ENCODE measurements around the gene THBS2.
A peak's percentile ranks its signal among the peaks of the same experiment; 100 is the strongest.

The THBS2 gene

GRCh38 chr6:169229615-169230321, 23.9 kb downstream of the THBS2 start:
- no peak for DNase-seq

GRCh38 chr6:169227116-169227515, 26.5 kb downstream of the THBS2 start:
- no peak for DNase-seq

- DNase-seq, result no peak
Observed at GRCh38 chr6:169225887-169226286, 27.8 kb downstream of the THBS2 start.

- no peak for DNase-seq
Observed at GRCh38 chr6:169225131-169225576, 28.5 kb downstream of the THBS2 start.

DNA sequence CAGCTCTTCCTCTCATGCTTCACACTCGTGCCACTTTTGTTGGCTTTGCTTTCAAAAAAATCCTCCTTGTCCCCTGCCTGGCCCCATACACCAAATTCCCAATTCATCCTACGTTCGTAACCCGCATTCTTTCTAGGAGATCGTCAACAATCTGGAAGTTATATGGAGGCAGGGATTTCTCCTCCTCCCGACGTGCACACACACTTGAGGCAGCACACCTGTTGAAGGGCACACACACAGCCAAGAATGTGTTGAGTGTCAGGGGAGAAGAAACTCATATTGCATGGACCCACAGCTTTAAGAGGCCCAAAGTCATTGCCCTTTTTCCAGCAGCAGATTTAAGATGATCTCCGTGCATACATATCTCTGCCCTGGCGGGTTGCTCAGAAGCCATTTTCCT, 28.9 kb downstream of the THBS2 start:
- no peak for DNase-seq

GRCh38 chr6:169224185-169224695, 29.4 kb downstream of the THBS2 start:
- DNase-seq, result no peak

DNA sequence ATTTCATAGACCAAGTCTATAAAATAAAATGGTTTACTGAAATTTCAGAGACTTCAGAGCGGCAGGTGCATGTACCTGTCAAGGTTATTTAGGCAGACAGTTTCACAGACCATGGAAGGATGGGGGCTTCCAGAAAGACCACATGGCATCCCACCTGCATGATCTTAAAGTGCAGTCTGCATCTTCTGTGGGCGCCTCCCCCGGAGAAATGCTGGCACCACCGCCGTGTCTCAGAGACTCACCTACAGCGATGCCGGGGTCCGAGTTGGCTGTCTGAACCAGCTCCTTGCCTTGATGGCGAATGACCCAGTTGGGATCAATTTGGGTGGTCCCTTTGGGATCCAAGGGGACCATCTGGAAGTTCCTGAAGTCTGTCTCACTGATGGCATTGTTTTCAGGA, 30.6 kb downstream of the THBS2 start:
- DNase-seq, result no peak

DNA sequence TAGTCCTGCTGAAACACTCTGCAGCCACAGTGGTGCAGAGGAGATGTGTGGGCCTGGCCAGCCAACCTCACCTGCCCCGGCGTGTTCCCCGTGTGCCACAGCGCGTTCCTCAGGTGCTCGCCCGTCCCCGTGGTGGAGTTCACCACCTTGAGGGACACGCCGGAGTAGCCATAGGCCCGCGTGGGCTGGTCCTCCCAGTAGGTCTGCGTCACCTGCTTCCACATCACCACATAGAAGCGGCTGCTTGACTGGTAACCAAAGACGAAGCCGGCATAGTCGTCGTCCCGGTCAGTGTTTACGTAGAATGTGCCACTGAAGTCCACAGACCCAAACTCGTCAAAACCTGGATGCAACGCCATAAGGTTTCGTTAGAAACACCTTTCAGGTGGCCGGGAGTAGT, 31.5 kb downstream of the THBS2 start:
- DNase-seq, result no peak

- no peak for DNase-seq
Observed at GRCh38 chr6:169221264-169221663, 32.4 kb downstream of the THBS2 start.

DNA sequence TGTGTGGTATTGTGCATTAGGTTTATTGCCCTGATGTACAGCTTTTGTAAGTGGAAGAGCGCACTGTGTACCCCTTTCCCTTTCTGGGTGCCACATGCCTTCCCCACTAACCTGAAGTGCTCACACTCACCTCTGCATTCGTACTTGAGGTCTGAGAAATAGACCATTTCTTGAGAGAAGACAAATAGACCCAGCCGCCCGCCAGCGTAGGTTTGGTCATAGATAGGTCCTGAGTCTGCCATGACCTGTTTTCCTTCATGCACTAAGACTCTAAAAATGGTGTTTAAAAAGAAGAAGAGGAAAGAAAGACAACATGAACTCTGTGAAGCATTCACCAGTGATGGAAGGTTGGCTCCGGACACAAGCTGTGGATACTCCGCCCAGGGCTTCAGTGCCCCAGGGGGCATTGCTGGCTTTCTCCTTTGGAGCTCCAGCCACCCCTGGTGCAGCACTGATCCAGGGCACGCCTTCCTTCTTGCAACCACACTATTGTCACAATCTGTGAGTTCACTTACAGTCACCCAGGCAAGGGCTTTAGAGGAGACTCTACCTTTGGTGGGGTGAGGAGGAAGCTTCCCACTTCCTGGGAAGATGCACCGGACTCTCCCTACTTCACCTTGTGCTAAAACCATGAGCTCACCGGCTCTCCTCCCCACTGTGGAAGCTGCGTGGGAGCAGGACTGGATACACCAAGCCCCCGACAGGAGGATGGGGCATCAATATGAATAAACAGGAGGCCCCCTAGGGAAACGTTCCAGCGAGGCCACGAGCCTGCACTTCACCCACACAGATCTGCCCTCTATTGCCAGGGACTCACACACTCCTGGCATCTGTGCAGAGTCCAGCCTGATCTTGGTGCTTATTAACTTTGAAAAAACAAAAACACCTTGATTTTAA, 33.3 kb downstream of the THBS2 start:
- no peak for DNase-seq

DNA sequence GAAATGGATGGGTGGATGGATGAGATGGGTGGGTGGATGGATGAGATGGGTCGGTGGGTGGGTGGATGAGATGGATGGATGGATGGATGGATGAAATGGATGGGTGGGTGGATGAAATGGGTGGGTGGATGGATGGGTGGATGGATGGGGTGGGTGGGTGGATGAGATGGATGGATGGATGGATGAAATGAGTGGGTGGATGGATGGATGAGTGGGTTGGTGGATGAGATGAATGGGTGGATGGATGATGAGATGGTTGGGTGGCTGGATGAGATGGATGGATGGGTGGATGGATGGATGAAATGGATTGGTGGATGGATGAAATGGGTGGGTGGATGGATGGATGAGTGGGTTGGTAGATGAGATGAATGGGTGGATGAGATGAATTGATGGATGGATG, 35.7 kb downstream of the THBS2 start:
- no peak for DNase-seq

DNA sequence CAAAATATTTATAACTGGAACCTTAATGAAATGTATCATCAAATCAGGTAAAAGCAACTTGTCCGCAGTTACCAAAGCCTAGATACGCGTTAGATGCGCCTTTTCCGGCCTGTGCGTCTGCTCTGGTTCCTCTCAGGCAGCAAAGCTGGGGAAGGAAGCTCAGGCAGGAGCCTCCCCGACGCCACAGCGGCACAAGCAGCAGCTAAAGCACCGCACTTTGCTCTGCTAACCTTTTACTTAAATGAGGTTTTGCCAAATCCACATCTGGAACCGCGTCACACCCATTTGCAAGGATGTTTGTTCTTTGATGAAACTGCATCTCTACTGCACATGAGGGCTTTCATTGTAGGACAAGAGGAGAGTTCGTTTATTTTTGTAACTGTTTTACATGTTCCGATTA, 36.8 kb downstream of the THBS2 start:
- DNase-seq, result no peak

DNA sequence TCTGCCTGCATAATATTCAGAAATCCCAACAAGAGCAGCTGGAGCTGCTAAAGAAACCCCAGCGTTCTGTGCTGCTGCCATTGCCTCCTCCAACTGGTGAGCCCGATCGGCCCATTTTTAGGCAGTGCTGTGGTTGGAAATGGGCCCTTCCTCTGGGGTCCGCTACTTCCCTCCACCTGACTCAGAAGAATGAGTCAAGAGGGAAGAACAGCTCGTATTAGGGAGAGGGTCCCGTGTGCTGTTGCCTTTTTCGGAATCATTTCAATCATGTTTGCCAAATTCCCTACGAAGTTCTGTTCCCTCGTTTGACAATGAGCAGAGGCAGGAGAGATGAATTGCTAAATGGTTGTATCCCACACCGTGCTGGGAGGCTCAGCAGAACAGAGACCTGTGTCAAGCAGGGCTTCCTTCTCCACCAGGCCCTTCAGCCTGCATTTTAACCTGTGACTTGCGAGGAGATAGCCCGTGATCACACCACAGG, 38.4 kb downstream of the THBS2 start:
- DNase-seq, result no peak

DNA sequence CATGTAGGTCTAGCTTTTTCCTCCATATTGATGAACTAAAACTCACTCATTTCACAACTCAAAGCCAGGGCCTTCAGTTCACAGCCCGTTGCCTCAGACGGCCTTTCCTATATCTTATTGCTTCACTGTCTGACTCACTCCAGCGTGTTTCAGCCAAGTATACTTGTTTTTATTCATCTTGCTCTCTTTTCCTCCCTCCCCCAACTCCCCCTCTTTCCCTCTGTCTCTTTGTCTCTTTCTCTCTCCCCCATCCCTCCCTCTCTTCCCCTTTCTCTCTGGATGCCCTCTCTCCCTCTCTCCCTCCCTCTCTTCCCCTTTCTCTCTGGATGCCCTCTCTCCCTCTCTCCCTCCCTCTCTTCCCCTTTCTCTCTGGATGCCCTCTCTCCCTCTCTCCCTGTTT, 38.9 kb downstream of the THBS2 start:
- peak; percentile 24 for DNase-seq

DNA sequence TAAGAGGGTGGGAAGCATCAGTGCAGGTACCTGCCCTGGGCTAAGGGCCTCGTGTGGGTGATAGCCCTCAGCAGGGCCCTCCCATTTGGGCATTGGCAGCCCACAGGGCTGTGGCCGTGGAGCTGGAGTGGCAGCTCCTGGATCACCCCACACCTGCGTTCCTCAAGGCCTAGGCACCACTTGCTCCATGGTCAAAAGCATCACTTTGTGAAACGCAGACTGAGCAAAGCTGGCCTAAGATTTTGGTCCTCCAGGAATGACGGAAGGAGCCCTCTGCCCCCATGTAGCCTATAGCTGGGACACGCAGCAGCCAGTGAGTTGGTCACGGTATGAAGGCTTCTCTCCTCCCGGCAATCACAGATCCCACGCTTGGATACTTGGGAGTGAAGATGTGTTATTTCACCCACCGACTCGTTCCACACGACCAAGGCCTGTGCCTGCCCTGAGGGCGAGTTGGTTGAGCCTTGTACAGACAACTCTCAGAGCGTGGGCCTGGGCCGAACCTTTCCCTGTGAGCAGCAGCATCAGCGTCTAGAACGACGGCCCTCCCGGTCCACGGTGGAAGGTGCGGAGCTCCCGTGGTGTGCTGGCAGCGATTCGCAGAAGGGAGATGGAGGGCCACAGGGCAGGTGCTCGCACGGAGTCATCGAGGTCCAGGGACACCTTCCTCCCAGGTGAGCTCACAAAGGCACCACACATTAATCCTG, 39.7 kb downstream of the THBS2 start:
- no peak for DNase-seq

GRCh38 chr6:169212897-169213813, 40.5 kb downstream of the THBS2 start:
- peak; percentile 93 for DNase-seq

DNA sequence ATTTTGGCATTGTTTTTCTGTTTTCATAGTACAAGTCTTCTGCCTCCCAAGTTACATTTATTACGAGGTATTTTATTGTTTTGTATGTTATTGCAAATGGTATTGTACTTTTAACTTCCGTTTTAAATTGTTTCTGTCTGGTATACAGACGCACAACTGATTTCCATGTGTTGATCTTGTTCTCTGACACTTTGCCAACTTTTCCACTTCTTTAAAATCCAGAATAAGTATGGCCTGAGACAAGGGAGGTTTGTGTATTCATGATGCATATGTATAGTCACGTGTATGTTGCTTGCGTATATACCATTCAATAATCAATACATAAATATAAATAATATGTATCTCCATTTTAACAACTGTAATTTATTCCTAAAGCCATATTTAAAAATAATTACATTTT, 41.2 kb downstream of the THBS2 start:
- DNase-seq, result no peak

- no peak for DNase-seq
Observed at GRCh38 chr6:169211881-169212280, 41.8 kb downstream of the THBS2 start.

DNA sequence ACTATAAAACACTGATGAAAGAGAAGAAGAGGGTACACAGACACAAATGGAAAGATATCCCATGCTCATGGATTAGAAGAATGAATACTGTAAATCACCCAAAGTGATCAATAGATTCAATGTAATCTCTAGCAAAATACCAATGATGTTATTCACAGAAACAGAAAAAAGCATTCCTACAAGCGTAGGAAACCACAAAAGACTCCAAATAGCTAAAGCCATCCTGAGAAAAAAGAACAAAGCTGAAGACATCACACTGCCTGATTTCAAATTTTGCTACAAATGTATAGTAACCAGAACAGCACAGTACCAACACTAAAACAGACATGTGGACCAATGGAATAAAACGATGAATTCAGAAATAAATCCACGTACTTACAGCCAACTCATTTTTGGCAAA, 43.0 kb downstream of the THBS2 start:
- DNase-seq, result no peak

DNA sequence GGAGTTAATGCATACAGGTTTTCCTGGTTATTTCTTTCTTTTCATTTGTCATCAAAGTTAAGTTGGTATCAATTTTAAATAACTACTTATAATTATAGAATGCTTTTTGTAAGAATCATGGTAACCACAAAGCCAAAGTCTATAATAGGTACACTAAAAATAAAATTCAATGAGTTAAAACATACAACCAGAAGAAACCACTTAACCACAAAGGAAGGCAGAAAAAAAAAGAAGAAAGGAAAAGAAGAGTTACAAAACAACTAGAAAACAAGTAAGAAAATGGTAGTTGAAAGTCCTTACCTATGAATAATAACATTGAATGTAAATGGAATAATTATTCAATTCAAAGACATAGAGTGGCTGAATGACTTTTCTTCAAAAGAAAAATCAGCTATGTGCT, 45.6 kb downstream of the THBS2 start:
- no peak for DNase-seq

DNA sequence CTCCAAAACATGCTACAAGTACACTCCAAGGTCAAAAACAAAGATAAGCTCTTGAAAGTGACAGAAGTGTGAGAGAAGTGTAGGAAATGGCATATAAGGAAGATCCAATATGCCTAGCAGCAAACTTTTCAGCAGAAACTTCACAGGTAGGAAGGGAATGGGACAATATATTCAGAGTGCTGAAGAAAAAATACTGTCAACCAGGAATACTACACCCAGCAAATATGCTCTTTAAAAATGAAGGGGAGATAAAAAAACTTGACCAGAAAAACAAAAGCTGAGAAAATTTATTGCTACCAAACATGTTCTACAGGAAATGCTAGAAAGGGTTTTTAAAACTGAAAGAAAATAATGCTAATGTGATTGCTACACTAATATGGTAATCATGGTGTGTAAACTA, 46.2 kb downstream of the THBS2 start:
- no peak for DNase-seq

All from activated CD4-positive, alpha-beta T cell treated with anti-CD3 and anti-CD28 coated beads, Interleukin-2, Interleukin-6, amounts not matched to agents 100 ng/mL and 50 ng/mL, durations not matched to agents 16 hours and 8 hours (primary cell).